CD4-positive, alpha-beta T cell treated with Interleukin-17A for 4 hours (primary cell): ENCODE data around the gene BABAM2.
A peak's percentile ranks its signal among the peaks of the same experiment; 100 is the strongest.
"Not testable (repeated sequence)": the region's sequence is repeated elsewhere in the genome, so short reads cannot be mapped to it uniquely, and the experiment has no call there.

Source experiments
- DNase-seq: peaks from one replicate; pipeline ENCODE4 v3.0.0-alpha.2; 2020; ENCODE audit warnings: mixed read lengths

Gene BABAM2

GRCh38 chr2:27890146-27890923 lies at the start of gene BABAM2, which contains the start of gene RBKS:
BABAM2 (plus strand) TSS chr2:27890729; CDS start chr2:27894557, 3,828 bp downstream.
RBKS (minus strand) TSS chr2:27890387; CDS start chr2:27890345, 42 bp downstream.
- peak; percentile 90 for DNase-seq

GRCh38 chr2:27842894-27843293 lies 47.6 kb upstream of the BABAM2 start:
- DNase-seq, result no peak

- no peak for DNase-seq
These were observed 46.5 kb upstream of the BABAM2 start for GRCh38 chr2:27843992-27844391.

- no peak for DNase-seq
These were observed 45.7 kb upstream of the BABAM2 start for GRCh38 chr2:27844821-27845255.

- DNase-seq, result no peak
These were observed 43.2 kb upstream of the BABAM2 start for GRCh38 chr2:27847333-27847732.

GRCh38 chr2:27849558-27850205 lies 40.8 kb upstream of the BABAM2 start:
- DNase-seq, result no peak

GRCh38 chr2:27852691-27853090 lies 37.8 kb upstream of the BABAM2 start:
- DNase-seq, result no peak

- no peak for DNase-seq
These were observed 36.2 kb upstream of the BABAM2 start for GRCh38 chr2:27854229-27854862.

- DNase-seq, result no peak
These were observed 35.1 kb upstream of the BABAM2 start for GRCh38 chr2:27855476-27855875.

GRCh38 chr2:27856386-27856785 lies 34.1 kb upstream of the BABAM2 start:
- no peak for DNase-seq

GRCh38 chr2:27856956-27857355 lies 33.6 kb upstream of the BABAM2 start:
- DNase-seq, result no peak

GRCh38 chr2:27857417-27858172 lies 32.9 kb upstream of the BABAM2 start:
- DNase-seq, result no peak

- DNase-seq, result no peak
These were observed 30.4 kb upstream of the BABAM2 start for GRCh38 chr2:27860111-27860510.

GRCh38 chr2:27863146-27863545 lies 27.4 kb upstream of the BABAM2 start:
- no peak for DNase-seq

GRCh38 chr2:27863955-27864354 lies 26.6 kb upstream of the BABAM2 start:
- DNase-seq, result not testable (repeated sequence)

- no peak for DNase-seq
These were observed 24.3 kb upstream of the BABAM2 start for GRCh38 chr2:27866237-27866636.

GRCh38 chr2:27869763-27870162 lies 20.8 kb upstream of the BABAM2 start:
- no peak for DNase-seq

GRCh38 chr2:27870724-27871123 lies 19.8 kb upstream of the BABAM2 start:
- no peak for DNase-seq

GRCh38 chr2:27871802-27872201 lies 18.7 kb upstream of the BABAM2 start:
- no peak for DNase-seq

GRCh38 chr2:27873091-27873490 lies 17.4 kb upstream of the BABAM2 start:
- DNase-seq, result no peak

- DNase-seq, result no peak
These were observed 15.2 kb upstream of the BABAM2 start for GRCh38 chr2:27875089-27875881.

- no peak for DNase-seq
These were observed 11.7 kb upstream of the BABAM2 start for GRCh38 chr2:27878825-27879224.
